GM12891 (cell line): ENCODE data around the gene SLC38A2.

Experiments used
- POLR2A ChIP-seq: IDR thresholded peaks from 2 replicates; pipeline ENCODE4 v1.6.1; 2011; ENCODE audit warnings: low read depth, low read length, control low read depth
- POLR2AphosphoS5 ChIP-seq: IDR thresholded peaks from 2 replicates; pipeline ENCODE4 v1.6.1; 2011; ENCODE audit warnings: low read depth, low read length, control low read depth
- POU2F2 ChIP-seq: IDR thresholded peaks from 2 replicates; pipeline ENCODE4 v1.6.1; 2011; ENCODE audit warnings: low read depth, mild to moderate bottlenecking, control low read depth, low read length, moderate library complexity
- TAF1 ChIP-seq: IDR thresholded peaks from 2 replicates; pipeline ENCODE4 v1.6.1; 2011; ENCODE audit warnings: low read depth, low read length, control low read depth

- TF ChIP-seq POLR2A (no peak; the same call in 1 of the 2 replicates), POLR2AphosphoS5 (peak; percentile 29; the same call in 1 of the 2 replicates), POU2F2 (0 out of 2 replicates have a peak, but pooled peaks have one; percentile 39), TAF1 (no peak)
Measured at GRCh38 chr12:46360908-46361666, 11.5 kb downstream of the SLC38A2 start.
